B cell (primary cell): ENCODE data around the gene CD63. TPM values are rescaled to one million over a fixed set of nuclear protein-coding genes. Genes with fewer than 3 reads are reported as not detected.

Experiments
- ATAC-seq: fragments of 200-7000 bp; cut with Tn5 transposase; one replicate; pipeline ENCODE4 v1.10.0; 2021; ENCODE audit warnings: low read depth, mild to moderate bottlenecking, moderate number of reproducible peaks, moderate library complexity
- CTCF ChIA-PET: fragments of 350-600 bp; sonication (Branson Sonifier 250); formaldehyde crosslinking; loops from one replicate; lab custom pipeline; 2021; ENCODE audit warnings: antibody characterized with exemption, inconsistent platforms; lab: Charles Lee
- POLR2A ChIA-PET: fragments of 350-600 bp; sonication (Branson Sonifier 250); formaldehyde crosslinking; loops from one replicate; lab custom pipeline; 2021; ENCODE audit warnings: antibody characterized with exemption; lab: Charles Lee
- DNase-seq: peaks from one replicate; pipeline ENCODE4 v3.0.0; 2013
- H2AFZ ChIP-seq: 2 replicates; pipeline ENCODE4 v1.6.1; 2012; ENCODE audit warnings: mild to moderate bottlenecking, low read depth, low read length; ENCODE audit not compliant: insufficient read depth, poor library complexity, severe bottlenecking
- H3K27ac ChIP-seq, 2 donors: 1 replicate in 1 of 2; 2 replicates in 1 of 2; pipeline ENCODE4 v1.5.1; 2012 to 2013; ENCODE audit warnings: low read length in 2 of 2, mild to moderate bottlenecking in 2 of 2, moderate library complexity in 1 of 2
- H3K27me3 ChIP-seq, 4 experiments: fragments of 200-600 bp in 1 of 4; sonication (generic) in 1 of 4; replicated peaks in 1 of 4; 1 replicate in 2 of 4; 2 replicates in 2 of 4; pipeline versions ENCODE4 v1.6.1 to v1.7.0; 2013 to 2016; ENCODE audit warnings: low read length in 3 of 4, mild to moderate bottlenecking in 2 of 4, mixed read lengths in 1 of 4, moderate library complexity in 1 of 4; ENCODE audit not compliant: insufficient read depth in 4 of 4, control insufficient read depth in 3 of 4; ENCODE audit errors: control extremely low read depth in 1 of 4
- H3K36me3 ChIP-seq, 2 experiments: replicated peaks in 1 of 2; 1 replicate in 1 of 2; 2 replicates in 1 of 2; pipeline versions ENCODE4 v1.6.1 to v1.7.1; 2013; ENCODE audit warnings: low read length in 1 of 2; ENCODE audit not compliant: insufficient read depth in 2 of 2, control insufficient read depth in 1 of 2; ENCODE audit errors: control extremely low read depth in 1 of 2, extremely low read depth in 1 of 2
- H3K4me1 ChIP-seq, 2 donors: fragments of 200-600 bp in 1 of 2; sonication (generic) in 1 of 2; 1 replicate in 1 of 2; 2 replicates in 1 of 2; pipeline versions ENCODE4 v1.5.1 to v1.6.1; 2013 to 2017; ENCODE audit warnings: low read length in 2 of 2; ENCODE audit not compliant: control insufficient read depth in 2 of 2, insufficient read depth in 2 of 2
- H3K4me2 ChIP-seq: replicated peaks from 2 replicates; pipeline ENCODE3; 2012; ENCODE audit warnings: mild to moderate bottlenecking, low read depth, low read length; ENCODE audit not compliant: poor library complexity, severe bottlenecking
- H3K4me3 ChIP-seq, 5 experiments: fragments of 200-600 bp in 1 of 5; sonication (generic) in 1 of 5; 1 replicate in 3 of 5; 2 replicates in 2 of 5; pipeline versions ENCODE4 v1.5.1 to v1.7.0; 2011 to 2016; ENCODE audit warnings: low read length in 4 of 5, mild to moderate bottlenecking in 4 of 5, low read depth in 2 of 5, control low read depth in 1 of 5, moderate library complexity in 1 of 5; ENCODE audit not compliant: insufficient read depth in 1 of 5; ENCODE audit errors: control extremely low read depth in 1 of 5, extremely low read depth in 1 of 5
- H3K79me2 ChIP-seq: fragments of 200-600 bp; sonication (generic); one replicate; pipeline ENCODE4 v1.6.0; 2016; ENCODE audit warnings: low read length; ENCODE audit not compliant: control insufficient read depth, insufficient read depth
- H3K9ac ChIP-seq: fragments of 200-600 bp; sonication (generic); 2 replicates; pipeline ENCODE4 v1.6.1; 2017; ENCODE audit warnings: mild to moderate bottlenecking, low read length, moderate library complexity
- H3K9me3 ChIP-seq, 3 donors: one replicate each; pipeline versions ENCODE4 v1.6.1 to v1.7.1; 2013; ENCODE audit warnings: low read length in 2 of 3; ENCODE audit not compliant: control insufficient read depth in 2 of 3, insufficient read depth in 1 of 3; ENCODE audit errors: control extremely low read depth in 1 of 3
- H4K20me1 ChIP-seq: 2 replicates; pipeline ENCODE4 v1.6.0; 2012; ENCODE audit warnings: mild to moderate bottlenecking, low read length; ENCODE audit not compliant: insufficient read depth, control insufficient read depth, poor library complexity, severe bottlenecking
- H3K27ac Mint-ChIP-seq: one replicate; pipeline ENCODE4 v1.8.0; 2021; ENCODE audit warnings: mixed read lengths
- H3K27me3 Mint-ChIP-seq: one replicate; pipeline ENCODE4 v1.8.0; 2021; ENCODE audit warnings: mixed read lengths
- H3K4me1 Mint-ChIP-seq: one replicate; pipeline ENCODE4 v1.8.0; 2021; ENCODE audit warnings: mixed read lengths
- H3K4me3 Mint-ChIP-seq: one replicate; pipeline ENCODE4 v1.8.0; 2021; ENCODE audit warnings: mixed read lengths
- H3K9me3 Mint-ChIP-seq: one replicate; pipeline ENCODE4 v1.8.0; 2022; ENCODE audit warnings: mixed read lengths; ENCODE audit not compliant: insufficient read depth
- EZH2 ChIP-seq: IDR thresholded peaks from 2 replicates; pipeline ENCODE4 v1.6.1; 2012; ENCODE audit warnings: borderline replicate concordance, low read depth, mild to moderate bottlenecking, moderate library complexity, low read length; ENCODE audit not compliant: insufficient read depth, poor library complexity, severe bottlenecking
- WGBS: methylation state at CpG from one replicate; pipeline ENCODE4 v1.1.5; 2013; ENCODE audit warnings: missing lambda C conversion rate; ENCODE audit not compliant: insufficient coverage; 5-methylcytosine and 5-hydroxymethylcytosine counted together
- intact Hi-C: fragments of 100-400 bp; cut with micrococcal nuclease; formaldehyde crosslinking; loops from one replicate; pipeline ENCODE4 v1.10.0; 2022
- polyA plus RNA-seq: library from polyadenylated mRNA; depleted of rRNA; stranded (reverse); fragments of >200 nt; gene quantifications from 2 replicates; pipeline ENCODE4 v1.2.3, GENCODE V29; 2012
- total RNA-seq, 2 donors: library from RNA; stranded (reverse); fragments of 120-200 nt in 1 of 2; gene quantifications; 1 replicate in 1 of 2; 2 replicates in 1 of 2; pipeline versions ENCODE4 v1.2.3 to v1.2.4, GENCODE V29; 2013 to 2022
- TF ChIP-seq, protein P1 (sequence below): fragments of 200-600 bp; IDR thresholded peaks from one replicate; pipeline ENCODE4 v1.8.0; 2022; ENCODE audit warnings: antibody characterized with exemption, mild to moderate bottlenecking

CD63 gene
- total and polyA plus RNA-seq, 2 donors (not counting 1 experiment from before 2014, with no cell fraction given), result 43.0 to 104 TPM

DNA sequence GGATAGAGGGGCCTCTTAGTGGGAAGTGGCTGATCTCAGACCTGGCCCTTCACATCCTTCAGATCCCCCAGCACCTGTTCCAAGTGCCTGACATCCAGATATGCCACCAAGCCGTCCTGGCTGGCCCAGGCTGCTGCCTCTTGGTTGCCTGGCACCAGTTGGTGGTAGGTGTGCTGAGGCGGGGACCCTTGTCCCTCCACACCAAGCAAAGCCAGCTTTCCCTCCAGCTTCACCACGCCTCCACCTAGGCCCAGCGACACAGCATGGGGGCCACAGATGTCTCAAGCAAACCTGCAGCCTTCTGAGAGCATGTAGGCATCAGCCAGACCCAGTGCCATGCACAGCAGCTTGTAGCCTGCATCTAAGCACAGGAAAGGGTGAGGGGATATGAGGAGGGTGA, 3.5 kb upstream of the CD63 start:
- Histone ChIP-seq H3K79me2 (no peaks in the 10 kb centered on the region), H4K20me1 (no peaks in the 10 kb centered on the region), H3K9me3 (no peaks in the 10 kb centered on the region), H3K27me3 (no peaks in the 10 kb centered on the region), H3K4me1 (peaks cover 19 to 27% of the 10 kb centered on the region in 2 donors), H3K9ac (no peak overlapping the region), H3K27ac (no peak overlapping the region), H3K4me3 (no peak overlapping the region), H3K4me2 (no peak overlapping the region), H2AFZ (no peak overlapping the region), H3K36me3 (no peaks in the 10 kb centered on the region)
- ATAC-seq (no peak), DNase-seq (no peak)
- TF ChIP-seq EZH2, result no peak
- TF ChIP-seq, protein P1, sequence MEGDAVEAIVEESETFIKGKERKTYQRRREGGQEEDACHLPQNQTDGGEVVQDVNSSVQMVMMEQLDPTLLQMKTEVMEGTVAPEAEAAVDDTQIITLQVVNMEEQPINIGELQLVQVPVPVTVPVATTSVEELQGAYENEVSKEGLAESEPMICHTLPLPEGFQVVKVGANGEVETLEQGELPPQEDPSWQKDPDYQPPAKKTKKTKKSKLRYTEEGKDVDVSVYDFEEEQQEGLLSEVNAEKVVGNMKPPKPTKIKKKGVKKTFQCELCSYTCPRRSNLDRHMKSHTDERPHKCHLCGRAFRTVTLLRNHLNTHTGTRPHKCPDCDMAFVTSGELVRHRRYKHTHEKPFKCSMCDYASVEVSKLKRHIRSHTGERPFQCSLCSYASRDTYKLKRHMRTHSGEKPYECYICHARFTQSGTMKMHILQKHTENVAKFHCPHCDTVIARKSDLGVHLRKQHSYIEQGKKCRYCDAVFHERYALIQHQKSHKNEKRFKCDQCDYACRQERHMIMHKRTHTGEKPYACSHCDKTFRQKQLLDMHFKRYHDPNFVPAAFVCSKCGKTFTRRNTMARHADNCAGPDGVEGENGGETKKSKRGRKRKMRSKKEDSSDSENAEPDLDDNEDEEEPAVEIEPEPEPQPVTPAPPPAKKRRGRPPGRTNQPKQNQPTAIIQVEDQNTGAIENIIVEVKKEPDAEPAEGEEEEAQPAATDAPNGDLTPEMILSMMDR, result no peak
- Mint-ChIP-seq H3K27me3 (no peaks in the 10 kb centered on the region), H3K27ac (no peak overlapping the region), H3K4me3 (no peak overlapping the region), H3K9me3 (no peaks in the 10 kb centered on the region), H3K4me1 (peaks cover 24% of the 10 kb centered on the region)
- WGBS, result 94% methylated on average over 4 of the region's 4 CpGs
- ChIA-PET CTCF (interaction anchor here (8.1 kb wide), 1 partner anchor 12 kb away, joined by 147 read pairs; the partner anchor contains the start of genes BLOC1S1 and RDH5), POLR2A (no interaction called here)
- intact Hi-C loops, result no loop called here
